H9 (cell line): ENCODE results near the gene FGF9. TPM values are rescaled to one million over a fixed set of nuclear protein-coding genes. Genes with fewer than 3 reads are reported as not detected.

Source experiments
- DNase-seq: peaks from one replicate; pipeline ENCODE4 v3.0.0-alpha.2; 2017
- H2AFZ ChIP-seq: one replicate; pipeline ENCODE4 v1.6.1; 2013; ENCODE audit warnings: mild to moderate bottlenecking, low read length, control low read depth, moderate library complexity
- H2AK5ac ChIP-seq: 2 replicates; pipeline ENCODE4 v1.6.1; 2013; ENCODE audit warnings: low read length, control low read depth, mixed read lengths; ENCODE audit not compliant: insufficient read length
- H2BK120ac ChIP-seq: one replicate; pipeline ENCODE4 v1.6.1; 2013; ENCODE audit warnings: low read depth, mild to moderate bottlenecking, low read length, control low read depth, inconsistent platforms; ENCODE audit not compliant: poor library complexity, severe bottlenecking
- H2BK12ac ChIP-seq: 2 replicates; pipeline ENCODE4 v1.6.1; 2013; ENCODE audit warnings: low read length, control low read depth, mixed read lengths, low read depth; ENCODE audit not compliant: insufficient read length
- H2BK15ac ChIP-seq: 2 replicates; pipeline ENCODE4 v1.6.1; 2013; ENCODE audit warnings: low read depth, low read length, control low read depth
- H2BK20ac ChIP-seq: one replicate; pipeline ENCODE4 v1.6.1; 2013; ENCODE audit warnings: low read depth, mild to moderate bottlenecking, low read length, control low read depth, inconsistent platforms; ENCODE audit not compliant: poor library complexity, severe bottlenecking
- H2BK5ac ChIP-seq: 2 replicates; pipeline ENCODE4 v1.6.1; 2013; ENCODE audit warnings: low read length, control low read depth, mixed read lengths; ENCODE audit not compliant: insufficient read length
- H3K14ac ChIP-seq: 2 replicates; pipeline ENCODE4 v1.6.1; 2013; ENCODE audit warnings: low read length, control low read depth; ENCODE audit not compliant: insufficient read depth
- H3K18ac ChIP-seq: 2 replicates; pipeline ENCODE4 v1.6.1; 2013; ENCODE audit warnings: low read depth, mild to moderate bottlenecking, mixed read lengths, low read length, control low read depth; ENCODE audit not compliant: insufficient read length
- H3K23ac ChIP-seq: 2 replicates; pipeline ENCODE4 v1.6.1; 2013; ENCODE audit warnings: low read length, control low read depth, mixed read lengths, low read depth; ENCODE audit not compliant: insufficient read length
- H3K23me2 ChIP-seq: 2 replicates; pipeline ENCODE4 v1.6.1; 2013; ENCODE audit warnings: low read depth, mild to moderate bottlenecking, mixed read lengths, low read length, control low read depth; ENCODE audit not compliant: insufficient read length, poor library complexity, severe bottlenecking
- H3K27ac ChIP-seq: 2 replicates; pipeline ENCODE4 v1.5.1; 2013; ENCODE audit warnings: low read length, control low read depth, mixed read lengths, low read depth; ENCODE audit not compliant: insufficient read length
- H3K27me3 ChIP-seq: 2 replicates; pipeline ENCODE4 v1.6.1; 2013; ENCODE audit warnings: low read length, control low read depth, inconsistent platforms; ENCODE audit not compliant: insufficient read depth
- H3K4ac ChIP-seq: 2 replicates; pipeline ENCODE4 v1.6.1; 2013; ENCODE audit warnings: low read depth, mild to moderate bottlenecking, control low read depth, inconsistent platforms, low read length, moderate library complexity
- H3K4me1 ChIP-seq: 2 replicates; pipeline ENCODE4 v1.6.1; 2013; ENCODE audit warnings: low read length, control low read depth, inconsistent platforms; ENCODE audit not compliant: insufficient read depth
- H3K4me2 ChIP-seq: 2 replicates; pipeline ENCODE4 v1.6.1; 2013; ENCODE audit warnings: low read length, control low read depth, mixed read lengths; ENCODE audit not compliant: insufficient read length, insufficient read depth
- H3K56ac ChIP-seq: 2 replicates; pipeline ENCODE4 v1.6.1; 2013; ENCODE audit warnings: low read depth, mild to moderate bottlenecking, mixed read lengths, low read length, control low read depth; ENCODE audit not compliant: insufficient read length
- H3K79me1 ChIP-seq: 2 replicates; pipeline ENCODE4 v1.6.1; 2013; ENCODE audit warnings: low read depth, mild to moderate bottlenecking, moderate library complexity, low read length, control low read depth, inconsistent platforms; ENCODE audit not compliant: insufficient read depth, poor library complexity, severe bottlenecking
- H3K79me2 ChIP-seq: 2 replicates; pipeline ENCODE4 v1.6.1; 2013; ENCODE audit warnings: low read length, control low read depth, inconsistent platforms; ENCODE audit not compliant: insufficient read depth
- H3K9ac ChIP-seq: 2 replicates; pipeline ENCODE4 v1.6.1; 2013; ENCODE audit warnings: low read length, control low read depth, mixed read lengths; ENCODE audit not compliant: insufficient read length; ENCODE audit errors: extremely low read depth
- H3K9me3 ChIP-seq: one replicate; pipeline ENCODE4 v1.6.1; 2013; ENCODE audit warnings: low read depth, low read length, inconsistent platforms; ENCODE audit not compliant: control insufficient read depth
- H3T11ph ChIP-seq: one replicate; pipeline ENCODE4 v1.6.1; 2013; ENCODE audit warnings: mild to moderate bottlenecking, low read length, control low read depth, inconsistent platforms
- H4K20me1 ChIP-seq: one replicate; pipeline ENCODE4 v1.6.1; 2013; ENCODE audit not compliant: control insufficient read depth, insufficient read length, insufficient read depth
- H4K5ac ChIP-seq: 2 replicates; pipeline ENCODE4 v1.6.1; 2013; ENCODE audit warnings: low read depth, mild to moderate bottlenecking, mixed read lengths, low read length, control low read depth; ENCODE audit not compliant: insufficient read length
- H4K8ac ChIP-seq: replicated peaks from 2 replicates; pipeline ENCODE4 v1.6.1; 2013; ENCODE audit warnings: low read length, control low read depth, mixed read lengths, low read depth; ENCODE audit not compliant: insufficient read length
- H4K91ac ChIP-seq: 2 replicates; pipeline ENCODE4 v1.6.1; 2013; ENCODE audit warnings: low read depth, mild to moderate bottlenecking, moderate library complexity, mixed read lengths, low read length, control low read depth; ENCODE audit not compliant: insufficient read length
- H3K27ac Mint-ChIP-seq, 3 experiments: 2 replicates in 2 of 3; 3 replicates in 1 of 3; pipeline ENCODE4 v1.8.0; 2020 to 2021; ENCODE audit warnings: mixed read lengths in 3 of 3, mild to moderate bottlenecking in 1 of 3, moderate library complexity in 1 of 3
- H3K27me3 Mint-ChIP-seq: 2 replicates; pipeline ENCODE4 v1.8.0; 2021; ENCODE audit warnings: low read depth, mild to moderate bottlenecking, moderate library complexity, mixed read lengths
- H3K36me3 Mint-ChIP-seq, 3 experiments: 2 replicates in 2 of 3; 3 replicates in 1 of 3; pipeline ENCODE4 v1.8.0; 2020 to 2021; ENCODE audit warnings: low read depth in 3 of 3, mixed read lengths in 3 of 3; ENCODE audit not compliant: insufficient read depth in 1 of 3
- H3K4me1 Mint-ChIP-seq, 2 experiments: 2 replicates each; pipeline ENCODE4 v1.8.0; 2020; ENCODE audit warnings: mixed read lengths in 2 of 2
- H3K4me3 Mint-ChIP-seq, 2 experiments: 2 replicates in 1 of 2; 3 replicates in 1 of 2; pipeline ENCODE4 v1.8.0; 2020 to 2021; ENCODE audit warnings: mild to moderate bottlenecking in 2 of 2, mixed read lengths in 2 of 2, moderate library complexity in 1 of 2
- H3K9me3 Mint-ChIP-seq, 2 experiments: 2 replicates in 1 of 2; 3 replicates in 1 of 2; pipeline ENCODE4 v1.8.0; 2020; ENCODE audit warnings: mild to moderate bottlenecking in 2 of 2, mixed read lengths in 2 of 2, moderate library complexity in 1 of 2
- WGBS: extraction: QIAGEN DNeasy Blood & Tissue Kit; methylation state at CpG from one replicate; pipeline ENCODE4 v1.1.7; 2013; ENCODE audit warnings: missing lambda C conversion rate, low lambda C conversion rate, mixed read lengths; ENCODE audit not compliant: insufficient read length; ENCODE audit errors: extremely low coverage; 5-methylcytosine and 5-hydroxymethylcytosine counted together
- total RNA-seq: library from RNA; stranded (reverse); gene quantifications from 2 replicates; pipeline ENCODE4 v1.2.1, GENCODE V29; 2021
- TF ChIP-seq, protein P1 (sequence below): fragments of 200-600 bp; sonication (generic); conservative IDR thresholded peaks from 3 replicates; pipeline ENCODE4 v1.8.0; 2021; ENCODE audit warnings: antibody characterized with exemption, mild to moderate bottlenecking

The FGF9 gene
- total RNA-seq, 1 experiment from 2014 or later = 0.22 TPM

DNA sequence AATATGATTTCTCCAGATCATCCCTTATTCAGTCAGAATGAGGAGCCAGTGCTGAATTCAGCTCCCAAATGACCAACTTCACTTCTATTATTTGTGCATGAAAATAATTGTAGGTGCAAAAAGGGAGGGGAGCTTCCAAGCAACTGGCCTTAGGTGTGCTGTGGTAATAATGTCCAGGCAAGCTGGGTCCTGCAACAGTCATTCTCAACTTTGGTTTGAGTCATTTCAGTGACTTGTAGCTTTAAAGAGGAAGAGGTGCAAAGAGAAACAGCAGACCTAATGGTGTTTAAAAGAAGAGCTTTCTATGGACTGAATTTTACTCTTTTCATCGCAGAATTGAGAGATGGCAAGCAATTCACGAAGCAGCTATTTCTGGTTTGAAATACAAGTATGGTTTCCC is 29.2 kb upstream of the FGF9 start:
- H3K27ac ChIP-seq = no peak overlapping the region
- TF ChIP-seq, protein P1, sequence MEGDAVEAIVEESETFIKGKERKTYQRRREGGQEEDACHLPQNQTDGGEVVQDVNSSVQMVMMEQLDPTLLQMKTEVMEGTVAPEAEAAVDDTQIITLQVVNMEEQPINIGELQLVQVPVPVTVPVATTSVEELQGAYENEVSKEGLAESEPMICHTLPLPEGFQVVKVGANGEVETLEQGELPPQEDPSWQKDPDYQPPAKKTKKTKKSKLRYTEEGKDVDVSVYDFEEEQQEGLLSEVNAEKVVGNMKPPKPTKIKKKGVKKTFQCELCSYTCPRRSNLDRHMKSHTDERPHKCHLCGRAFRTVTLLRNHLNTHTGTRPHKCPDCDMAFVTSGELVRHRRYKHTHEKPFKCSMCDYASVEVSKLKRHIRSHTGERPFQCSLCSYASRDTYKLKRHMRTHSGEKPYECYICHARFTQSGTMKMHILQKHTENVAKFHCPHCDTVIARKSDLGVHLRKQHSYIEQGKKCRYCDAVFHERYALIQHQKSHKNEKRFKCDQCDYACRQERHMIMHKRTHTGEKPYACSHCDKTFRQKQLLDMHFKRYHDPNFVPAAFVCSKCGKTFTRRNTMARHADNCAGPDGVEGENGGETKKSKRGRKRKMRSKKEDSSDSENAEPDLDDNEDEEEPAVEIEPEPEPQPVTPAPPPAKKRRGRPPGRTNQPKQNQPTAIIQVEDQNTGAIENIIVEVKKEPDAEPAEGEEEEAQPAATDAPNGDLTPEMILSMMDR = no peak
- no peak overlapping the region for H3K23ac ChIP-seq
- no peaks in the 10 kb centered on the region; a peak in 1 of 4 replicates for H3K4me1 Mint-ChIP-seq
- no peaks in the 10 kb centered on the region for H4K20me1 ChIP-seq
- no peak for DNase-seq
- H2BK15ac ChIP-seq = no peak overlapping the region
- H3K4ac ChIP-seq = no peak overlapping the region
- H4K5ac ChIP-seq = no peak overlapping the region
- no peak overlapping the region for H2BK20ac ChIP-seq
- H3T11ph ChIP-seq = no peak overlapping the region
- H3K36me3 Mint-ChIP-seq = no peaks in the 10 kb centered on the region
- H3K18ac ChIP-seq = no peak overlapping the region
- no peaks in the 10 kb centered on the region for H3K9me3 ChIP-seq
- no peaks in the 10 kb centered on the region for H3K9me3 Mint-ChIP-seq
- no peak overlapping the region for H3K4me2 ChIP-seq
- H3K23me2 ChIP-seq = no peaks in the 10 kb centered on the region
- H4K8ac ChIP-seq = no peak overlapping the region
- no peak overlapping the region for H2BK120ac ChIP-seq
- no peak overlapping the region for H3K14ac ChIP-seq
- H3K79me1 ChIP-seq = no peaks in the 10 kb centered on the region
- no peak overlapping the region for H3K27ac Mint-ChIP-seq
- H2AFZ ChIP-seq = no peak overlapping the region
- H3K9ac ChIP-seq = no peak overlapping the region
- no peak overlapping the region for H4K91ac ChIP-seq
- H2BK5ac ChIP-seq = no peak overlapping the region
- WGBS = no CpG with 5 or more reads among the region's 2 CpGs
- H3K27me3 ChIP-seq = no peaks in the 10 kb centered on the region
- H3K56ac ChIP-seq = no peak overlapping the region
- H2AK5ac ChIP-seq = no peak overlapping the region
- H3K27me3 Mint-ChIP-seq = peaks cover 5% of the 10 kb centered on the region
- no peak overlapping the region for H2BK12ac ChIP-seq
- H3K4me1 ChIP-seq = no peaks in the 10 kb centered on the region; the same call in 1 of the 2 replicates
- no peak overlapping the region for H3K4me3 Mint-ChIP-seq
- no peaks in the 10 kb centered on the region; the same call in 1 of the 2 replicates for H3K79me2 ChIP-seq
